Measurements from ENCODE around the gene FILIP1L. TPM values are rescaled to one million over a fixed set of nuclear protein-coding genes. Genes with fewer than 3 reads are reported as not detected.

Gene FILIP1L
- total and polyA plus RNA-seq, 2 donors from 2014 or later, result 5.5 to 25.5 TPM

- H3K9ac ChIP-seq (ENCODE audit: low read length in 3 of 3), result no peak overlapping the region
- no peak overlapping the region for H3K4me3 ChIP-seq (ENCODE audit: low read length in 3 of 3)
- H3K27me3 ChIP-seq (ENCODE audit: control insufficient read depth, insufficient read depth, low read length), result no peaks in the 10 kb centered on the region
- no peak overlapping the region for H3K27ac ChIP-seq (ENCODE audit: low read depth in 2 of 2, low read length in 2 of 2)
- intact Hi-C loops (cut with DNase I), result no loop called here
- FAIRE-seq (no peak), DNase-seq (no peak)
- H3K9me3 ChIP-seq (ENCODE audit: control insufficient read depth in 2 of 3, insufficient read depth in 1 of 3, low read length in 3 of 3), result no peaks in the 10 kb centered on the region
- TF ChIP-seq, protein P1, sequence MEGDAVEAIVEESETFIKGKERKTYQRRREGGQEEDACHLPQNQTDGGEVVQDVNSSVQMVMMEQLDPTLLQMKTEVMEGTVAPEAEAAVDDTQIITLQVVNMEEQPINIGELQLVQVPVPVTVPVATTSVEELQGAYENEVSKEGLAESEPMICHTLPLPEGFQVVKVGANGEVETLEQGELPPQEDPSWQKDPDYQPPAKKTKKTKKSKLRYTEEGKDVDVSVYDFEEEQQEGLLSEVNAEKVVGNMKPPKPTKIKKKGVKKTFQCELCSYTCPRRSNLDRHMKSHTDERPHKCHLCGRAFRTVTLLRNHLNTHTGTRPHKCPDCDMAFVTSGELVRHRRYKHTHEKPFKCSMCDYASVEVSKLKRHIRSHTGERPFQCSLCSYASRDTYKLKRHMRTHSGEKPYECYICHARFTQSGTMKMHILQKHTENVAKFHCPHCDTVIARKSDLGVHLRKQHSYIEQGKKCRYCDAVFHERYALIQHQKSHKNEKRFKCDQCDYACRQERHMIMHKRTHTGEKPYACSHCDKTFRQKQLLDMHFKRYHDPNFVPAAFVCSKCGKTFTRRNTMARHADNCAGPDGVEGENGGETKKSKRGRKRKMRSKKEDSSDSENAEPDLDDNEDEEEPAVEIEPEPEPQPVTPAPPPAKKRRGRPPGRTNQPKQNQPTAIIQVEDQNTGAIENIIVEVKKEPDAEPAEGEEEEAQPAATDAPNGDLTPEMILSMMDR (IDR thresholded peaks at IDR 0.05; ENCODE audit: borderline replicate concordance, extremely low read depth, insufficient read depth), result no peak
- no peaks in the 10 kb centered on the region for H3K36me3 ChIP-seq (ENCODE audit: control insufficient read depth in 2 of 3, insufficient read depth in 3 of 3, low read length in 3 of 3)
- H3K4me1 ChIP-seq (ENCODE audit: control insufficient read depth in 2 of 3, insufficient read depth in 2 of 3, low read depth in 1 of 3, low read length in 3 of 3), result peaks cover 0 to 3% (median 0%) of the 10 kb centered on the region in 3 donors
These were observed 170.2 kb downstream of the FILIP1L start for GRCh38 chr3:99943931-99944761.

DNA sequence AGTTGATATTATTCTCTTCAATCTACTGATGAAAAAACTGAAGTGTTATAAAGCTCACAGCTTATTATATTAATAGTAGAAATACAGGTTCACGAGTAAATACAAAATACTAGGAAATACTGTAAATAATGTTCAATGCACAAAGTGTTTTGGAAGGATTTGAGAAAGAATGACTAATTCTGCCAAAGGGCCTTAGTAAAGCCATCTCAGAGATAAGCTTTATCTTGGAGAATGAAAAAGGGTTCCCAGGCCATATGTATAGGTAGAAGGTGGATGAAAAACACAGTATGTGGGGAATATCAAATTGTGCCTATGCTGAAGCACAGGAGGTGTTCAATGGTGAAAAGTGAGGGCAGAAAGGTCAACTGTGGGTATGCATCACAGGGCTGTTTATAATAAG is 173.1 kb downstream of the FILIP1L start:
- Histone ChIP-seq H3K4me3 (ENCODE audit: low read length in 3 of 3) (no peak overlapping the region), H3K27ac (ENCODE audit: low read depth in 2 of 2, low read length in 2 of 2) (no peak overlapping the region), H3K36me3 (ENCODE audit: control insufficient read depth in 2 of 3, insufficient read depth in 3 of 3, low read length in 3 of 3) (no peaks in the 10 kb centered on the region), H3K27me3 (ENCODE audit: control insufficient read depth, insufficient read depth, low read length) (no peaks in the 10 kb centered on the region), H3K4me1 (ENCODE audit: control insufficient read depth in 2 of 3, insufficient read depth in 2 of 3, low read depth in 1 of 3, low read length in 3 of 3) (peaks cover 0 to 3% (median 0%) of the 10 kb centered on the region in 3 donors), H3K9me3 (ENCODE audit: control insufficient read depth in 2 of 3, insufficient read depth in 1 of 3, low read length in 3 of 3) (no peaks in the 10 kb centered on the region), H3K9ac (ENCODE audit: low read length in 3 of 3) (no peak overlapping the region)
- intact Hi-C loops (cut with DNase I), result no loop called here
- TF ChIP-seq, protein P1 (IDR thresholded peaks at IDR 0.05; ENCODE audit: borderline replicate concordance, extremely low read depth, insufficient read depth), result no peak
- FAIRE-seq (no peak), DNase-seq (no peak)

DNA sequence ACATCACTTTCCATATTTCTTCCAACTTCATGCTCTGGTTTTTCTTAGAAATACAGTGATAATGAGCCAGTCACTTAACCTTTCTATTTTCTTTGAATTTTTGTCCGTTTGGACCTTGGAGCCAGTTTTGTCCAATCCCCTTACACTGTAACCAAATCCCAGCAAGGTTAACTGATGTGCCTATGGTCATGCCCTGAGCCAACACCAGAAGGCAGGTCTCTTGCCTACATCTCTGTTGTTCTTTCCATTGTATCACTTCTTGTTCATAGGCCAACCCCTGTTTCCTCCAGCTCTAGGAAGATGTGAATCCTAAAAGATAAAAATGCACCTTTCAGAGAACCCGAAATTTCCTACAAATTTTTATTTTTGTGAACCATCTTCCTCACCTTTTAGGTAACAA is 174.0 kb downstream of the FILIP1L start:
- TF ChIP-seq, protein P1 (IDR thresholded peaks at IDR 0.05; ENCODE audit: borderline replicate concordance, extremely low read depth, insufficient read depth), result no peak
- intact Hi-C loops (cut with DNase I), result no loop called here
- Histone ChIP-seq H3K27ac (ENCODE audit: low read depth in 2 of 2, low read length in 2 of 2) (no peak overlapping the region), H3K9me3 (ENCODE audit: control insufficient read depth in 2 of 3, insufficient read depth in 1 of 3, low read length in 3 of 3) (no peaks in the 10 kb centered on the region), H3K27me3 (ENCODE audit: control insufficient read depth, insufficient read depth, low read length) (no peaks in the 10 kb centered on the region), H3K36me3 (ENCODE audit: control insufficient read depth in 2 of 3, insufficient read depth in 3 of 3, low read length in 3 of 3) (no peaks in the 10 kb centered on the region), H3K9ac (ENCODE audit: low read length in 3 of 3) (no peak overlapping the region), H3K4me1 (ENCODE audit: control insufficient read depth in 2 of 3, insufficient read depth in 2 of 3, low read depth in 1 of 3, low read length in 3 of 3) (peaks cover 0 to 2% (median 0%) of the 10 kb centered on the region in 3 donors), H3K4me3 (ENCODE audit: low read length in 3 of 3) (no peak overlapping the region)
- DNase-seq (no peak), FAIRE-seq (no peak)
